CD4-positive, alpha-beta T cell treated with Interleukin-6 for 4 hours (primary cell): Measurements from ENCODE around the gene SAMD8.
A peak's percentile ranks its signal among the peaks of the same experiment; 100 is the strongest.
"Not testable (repeated sequence)": the region's sequence is repeated elsewhere in the genome, so short reads cannot be mapped to it uniquely, and the experiment has no call there.

Source experiments
- DNase-seq: peaks from one replicate; pipeline ENCODE4 v3.0.0-alpha.2; 2020; ENCODE audit warnings: mixed read lengths

SAMD8 gene

DNA sequence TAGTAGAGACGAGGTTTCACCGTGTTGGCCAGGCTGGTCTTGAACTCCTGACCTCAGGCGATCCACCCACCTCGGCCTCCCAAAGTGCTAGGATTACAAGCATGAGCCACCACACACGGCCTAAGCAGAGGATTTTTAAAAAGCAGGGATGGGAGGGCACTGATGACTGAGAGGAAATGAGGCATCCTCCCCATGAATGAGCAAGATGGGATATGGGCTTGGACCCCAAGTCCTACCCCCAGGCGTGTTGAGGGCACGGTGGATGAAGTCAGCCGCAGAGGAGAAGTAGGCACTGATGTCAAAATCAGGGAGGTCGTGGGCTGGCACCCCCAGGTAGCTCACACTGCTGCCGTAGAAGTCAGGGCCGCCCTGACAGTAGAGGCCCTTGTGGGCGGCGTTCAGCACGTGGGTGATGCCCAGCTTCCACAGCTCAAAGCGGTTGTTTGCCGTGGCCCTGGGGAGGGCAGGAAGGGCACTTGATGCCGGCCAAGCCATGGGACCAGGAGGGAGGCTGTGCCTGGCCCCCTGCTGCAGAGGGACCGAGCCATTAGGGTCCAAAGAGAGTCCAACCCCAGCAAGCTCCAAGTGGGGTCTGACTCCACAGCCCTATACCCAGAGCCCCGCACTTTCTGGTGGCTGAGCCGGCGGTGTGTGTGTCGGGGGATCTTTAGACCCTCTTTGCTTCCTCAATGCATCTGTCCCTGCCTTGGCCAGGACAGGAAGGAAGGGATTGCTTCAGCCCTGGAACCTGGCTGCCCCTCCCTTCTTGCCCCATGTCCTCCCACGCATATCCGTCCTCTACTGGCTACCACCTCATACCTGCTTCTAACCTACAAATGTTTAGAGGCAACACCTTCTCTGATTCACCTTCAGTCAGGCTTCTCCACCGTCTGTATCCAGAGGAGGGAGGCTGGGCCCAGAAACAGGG lies 3.4 kb upstream of the SAMD8 start:
- no peak for DNase-seq

GRCh38 chr10:75108684-75109458 lies 2.6 kb upstream of the SAMD8 start:
- DNase-seq: no peak

DNA sequence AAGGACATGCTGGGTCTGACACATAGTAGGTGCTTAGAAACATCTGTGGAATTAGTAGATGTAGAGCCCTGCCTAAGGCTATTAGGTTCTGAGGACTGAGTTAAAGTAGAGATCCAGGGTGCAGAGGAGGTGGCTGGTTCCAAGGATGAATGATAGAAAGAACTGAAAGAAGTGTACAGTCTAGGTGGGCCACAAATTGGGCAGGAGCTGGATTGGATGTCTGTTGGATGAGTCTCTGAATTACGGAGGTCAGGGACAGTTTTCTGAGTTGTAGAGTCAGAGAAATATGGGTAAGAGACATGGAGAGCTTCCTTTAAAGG lies 2.0 kb upstream of the SAMD8 start:
- DNase-seq: no peak

GRCh38 chr10:75110006-75110632 lies 1.3 kb upstream of the SAMD8 start:
- DNase-seq: no peak

- peak; percentile 46 for DNase-seq
Measured at GRCh38 chr10:75111907-75112679, 637 bp downstream of the SAMD8 start.

- no peak for DNase-seq
Measured at GRCh38 chr10:75115137-75115536, 3.7 kb downstream of the SAMD8 start.

DNA sequence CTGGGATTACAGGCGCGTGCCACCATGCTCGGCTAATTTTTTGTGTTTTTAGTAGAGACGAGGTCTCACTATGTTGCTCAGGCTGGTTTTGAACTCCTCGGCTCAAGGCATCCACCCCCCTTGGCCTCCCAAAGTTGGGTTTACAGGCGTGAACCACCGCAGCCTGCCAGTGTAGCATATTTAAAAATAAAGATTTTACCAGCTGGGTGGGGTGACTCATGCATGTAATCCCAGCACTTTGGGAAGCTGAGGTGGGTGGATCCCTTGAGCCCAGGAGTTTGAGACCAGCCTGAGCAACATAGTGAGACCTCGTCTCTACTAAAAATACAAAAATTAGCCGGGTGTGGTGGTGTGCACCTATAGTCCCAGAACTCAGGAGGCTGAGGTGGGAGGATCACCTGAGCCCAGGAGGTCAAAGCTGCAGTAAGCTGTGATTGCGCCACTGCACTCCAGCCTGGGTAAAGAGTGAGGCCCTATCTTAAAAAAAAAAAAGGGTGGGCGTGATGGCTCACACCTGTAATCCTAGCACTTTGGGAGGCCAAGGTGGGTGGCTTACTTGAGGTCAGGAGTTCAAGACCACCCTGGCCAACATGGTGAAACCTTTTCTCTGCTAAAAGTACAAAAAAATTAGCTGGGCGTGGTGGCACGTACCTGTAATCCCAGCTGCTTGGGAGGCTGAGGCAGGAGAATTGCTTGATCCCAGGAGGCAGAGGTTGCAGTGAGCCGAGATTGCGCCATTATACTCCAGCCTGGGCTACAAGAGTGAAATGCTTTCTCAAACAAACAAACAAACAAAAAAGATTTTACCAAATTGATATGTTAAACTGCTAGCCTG lies 5.7 kb downstream of the SAMD8 start:
- not testable (repeated sequence) for DNase-seq

DNA sequence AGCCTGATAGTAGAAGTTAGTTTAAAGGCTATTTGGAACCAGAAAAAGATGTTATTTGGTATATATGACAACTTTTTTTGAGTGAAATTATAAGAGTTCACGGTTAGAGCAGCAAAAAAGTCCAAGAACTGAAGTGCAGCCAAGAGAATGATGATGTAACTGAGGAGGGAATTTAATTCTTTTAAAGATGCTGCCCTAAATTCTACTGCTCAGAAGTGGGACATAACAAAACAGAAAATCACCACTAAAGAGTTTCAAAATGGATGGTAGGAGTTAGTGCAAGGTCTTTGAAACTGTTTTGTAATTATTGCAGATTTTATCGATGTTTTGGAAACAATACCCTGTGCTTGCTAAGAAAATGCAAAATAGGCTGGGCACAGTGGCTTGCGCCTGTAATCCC lies 6.5 kb downstream of the SAMD8 start:
- DNase-seq: no peak

GRCh38 chr10:75119444-75120066 lies 8.1 kb downstream of the SAMD8 start:
- DNase-seq: not testable (repeated sequence)

GRCh38 chr10:75121322-75121721 lies 9.9 kb downstream of the SAMD8 start:
- DNase-seq: no peak

GRCh38 chr10:75122505-75122904 lies 11.0 kb downstream of the SAMD8 start:
- DNase-seq: no peak

DNA sequence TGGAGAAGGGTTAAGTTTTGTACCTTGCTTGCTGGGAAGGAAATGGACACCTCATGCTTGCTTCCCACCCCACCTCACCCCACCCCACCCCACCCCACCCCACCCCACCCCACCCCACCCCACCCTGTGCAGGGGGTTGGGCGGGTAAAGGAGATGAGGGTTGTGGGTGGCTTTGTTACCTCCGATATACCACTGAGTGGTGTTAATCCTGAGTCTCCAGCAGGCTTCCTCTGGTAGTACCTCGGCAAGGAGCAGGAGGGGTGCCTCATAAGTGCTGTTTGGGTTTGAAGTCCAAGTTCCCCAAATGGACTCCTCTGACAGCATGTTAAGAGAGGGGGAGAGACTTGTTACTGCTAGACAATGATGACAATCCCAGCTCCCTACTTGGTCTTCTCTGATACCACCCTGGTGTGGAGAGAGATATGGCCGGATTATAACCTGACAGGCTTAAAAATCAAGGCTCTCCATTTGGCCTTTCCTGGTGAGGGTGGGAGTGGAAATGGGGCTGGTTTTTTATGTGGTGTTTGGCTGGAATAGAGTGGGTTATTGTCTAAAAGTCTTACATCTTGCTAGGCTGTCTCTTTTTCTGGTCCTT lies 11.7 kb downstream of the SAMD8 start:
- DNase-seq: no peak

DNA sequence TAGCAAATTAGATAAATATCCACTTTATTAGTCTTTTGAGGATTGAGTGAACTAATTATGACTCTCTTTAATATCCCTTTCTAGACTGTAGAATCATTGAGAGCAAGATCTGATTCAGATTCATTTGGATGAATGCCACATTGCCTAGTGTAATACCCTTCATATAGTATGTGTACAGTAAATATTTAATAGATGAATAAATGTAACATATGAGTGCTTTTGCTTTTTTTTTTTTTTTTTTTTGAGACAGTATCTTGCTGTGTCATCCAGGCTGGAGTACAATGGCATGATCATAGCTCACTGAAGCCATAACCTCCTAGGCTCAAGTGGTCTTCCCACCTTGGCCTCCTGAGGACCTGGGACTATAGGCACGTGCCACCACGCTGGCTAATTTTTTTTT lies 14.8 kb downstream of the SAMD8 start:
- no peak for DNase-seq

DNA sequence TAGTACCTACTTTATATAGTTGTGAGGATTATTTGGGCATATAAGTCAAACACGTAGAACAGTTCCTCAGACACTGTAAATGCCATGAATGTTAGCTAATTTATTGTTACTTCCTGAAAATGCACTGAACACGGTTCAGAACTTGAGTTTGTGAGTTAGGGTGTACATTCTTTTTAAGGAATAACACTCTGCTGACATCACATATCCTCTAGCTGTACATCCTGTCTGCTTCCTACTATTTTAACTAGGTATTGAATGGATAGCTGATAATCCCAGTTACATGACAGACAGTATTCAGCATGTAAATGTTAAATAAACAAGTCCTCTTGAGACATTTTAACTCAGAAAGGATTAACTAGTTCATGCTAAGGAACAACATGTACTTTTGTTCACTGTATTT lies 16.0 kb downstream of the SAMD8 start:
- no peak for DNase-seq

- not testable (repeated sequence) for DNase-seq
Measured at GRCh38 chr10:75128985-75129384, 17.5 kb downstream of the SAMD8 start.

DNA sequence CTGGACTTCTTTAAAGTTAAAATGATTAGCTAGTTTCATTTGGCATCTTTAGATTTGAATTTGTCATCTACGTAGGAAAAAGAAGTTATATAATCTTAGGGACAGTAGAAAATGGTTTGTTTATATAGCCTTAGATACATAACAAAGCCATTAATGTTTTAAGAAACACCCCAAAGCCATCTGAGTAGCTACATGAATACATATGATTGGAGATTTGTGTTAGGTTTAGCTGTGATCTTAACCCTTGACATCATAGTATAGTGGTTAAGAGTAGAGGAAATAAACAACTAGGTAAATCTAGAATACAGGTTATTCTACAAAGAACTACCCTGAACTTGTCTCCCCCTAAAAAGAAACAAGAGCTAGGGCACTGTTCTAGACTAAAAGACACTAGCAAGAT lies 18.1 kb downstream of the SAMD8 start:
- DNase-seq: no peak

GRCh38 chr10:75133701-75134100 lies 22.2 kb downstream of the SAMD8 start:
- not testable (repeated sequence) for DNase-seq

DNA sequence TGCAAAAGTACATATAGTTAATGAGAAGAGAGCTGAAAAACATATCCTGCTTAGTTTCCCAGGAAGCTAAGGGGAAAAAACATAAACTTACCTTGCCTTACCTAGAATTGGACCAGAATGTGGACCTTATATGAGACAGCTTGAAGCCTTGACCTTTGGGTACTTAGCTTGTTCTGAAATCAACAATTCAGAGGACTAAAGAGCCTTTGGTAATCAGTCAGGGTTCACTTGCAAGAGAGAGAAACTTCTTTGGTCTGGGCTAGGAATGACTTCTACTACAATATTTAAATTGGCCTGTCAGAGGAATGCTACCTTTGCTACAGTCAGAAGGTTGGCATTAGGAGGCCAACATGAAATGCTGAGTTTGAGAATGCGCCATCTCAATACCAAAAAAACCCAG lies 24.9 kb downstream of the SAMD8 start:
- no peak for DNase-seq

- DNase-seq: peak; percentile 6
Measured at GRCh38 chr10:75137533-75138438, 26.3 kb downstream of the SAMD8 start.

- DNase-seq: no peak
Measured at GRCh38 chr10:75140246-75140645, 28.8 kb downstream of the SAMD8 start.
